ENCODE measurements around the gene FYN.

GRCh38 chr6:111615916-111616612, 257.2 kb downstream of the FYN start:
- TF ChIP-seq, protein P1, sequence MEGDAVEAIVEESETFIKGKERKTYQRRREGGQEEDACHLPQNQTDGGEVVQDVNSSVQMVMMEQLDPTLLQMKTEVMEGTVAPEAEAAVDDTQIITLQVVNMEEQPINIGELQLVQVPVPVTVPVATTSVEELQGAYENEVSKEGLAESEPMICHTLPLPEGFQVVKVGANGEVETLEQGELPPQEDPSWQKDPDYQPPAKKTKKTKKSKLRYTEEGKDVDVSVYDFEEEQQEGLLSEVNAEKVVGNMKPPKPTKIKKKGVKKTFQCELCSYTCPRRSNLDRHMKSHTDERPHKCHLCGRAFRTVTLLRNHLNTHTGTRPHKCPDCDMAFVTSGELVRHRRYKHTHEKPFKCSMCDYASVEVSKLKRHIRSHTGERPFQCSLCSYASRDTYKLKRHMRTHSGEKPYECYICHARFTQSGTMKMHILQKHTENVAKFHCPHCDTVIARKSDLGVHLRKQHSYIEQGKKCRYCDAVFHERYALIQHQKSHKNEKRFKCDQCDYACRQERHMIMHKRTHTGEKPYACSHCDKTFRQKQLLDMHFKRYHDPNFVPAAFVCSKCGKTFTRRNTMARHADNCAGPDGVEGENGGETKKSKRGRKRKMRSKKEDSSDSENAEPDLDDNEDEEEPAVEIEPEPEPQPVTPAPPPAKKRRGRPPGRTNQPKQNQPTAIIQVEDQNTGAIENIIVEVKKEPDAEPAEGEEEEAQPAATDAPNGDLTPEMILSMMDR (IDR thresholded peaks at IDR 0.05; ENCODE audit: insufficient read depth, low read length, poor library complexity, severe bottlenecking), result no peak
- no peak for TF ChIP-seq EZH2phosphoT487 (conservative IDR thresholded peaks at IDR 0.05; ENCODE audit: low read length)

Measured in SU-DHL-6 (cell line).